Ovary (tissue), 3 donors: ENCODE measurements around the gene LETM1.

Experiments
- CTCF ChIP-seq, 3 donors: fragments of 450-650 bp in 2 of 3; fragments of 200-600 bp in 1 of 3; IDR thresholded peaks; one replicate each; pipeline versions ENCODE4 v1.5.1 to v1.8.0; 2016 to 2022; ENCODE audit warnings: antibody characterized with exemption in 3 of 3, mild to moderate bottlenecking in 1 of 3
- EP300 ChIP-seq: sonication (generic); formaldehyde crosslinking; IDR thresholded peaks from one replicate; pipeline ENCODE4 v1.6.1; 2017; ENCODE audit warnings: antibody characterized with exemption
- POLR2A ChIP-seq: fragments of 450-650 bp; IDR thresholded peaks from one replicate; pipeline ENCODE4 v1.6.1; 2017; ENCODE audit warnings: antibody characterized with exemption, mild to moderate bottlenecking, moderate library complexity
- donor health status: DM: no; HTN: no; CAD: no.

GRCh38 chr4:1836650-1837049 lies 19.3 kb downstream of the LETM1 start:
- TF ChIP-seq CTCF (IDR thresholded peaks at IDR 0.05) (no peak), POLR2A (no peak), EP300 (no peak)
